K562 (cell line): ENCODE data around the gene PDZD2.

ENCODE experiments used
- EZH2 ChIP-seq: IDR thresholded peaks from 2 replicates; pipeline ENCODE4 v1.6.1; 2012; ENCODE audit warnings: low read depth, mild to moderate bottlenecking, inconsistent platforms, low read length, borderline replicate concordance
- GABPB1 ChIP-seq: sonication (generic); formaldehyde crosslinking; IDR thresholded peaks from 2 replicates; pipeline ENCODE4 v1.8.0; 2022; ENCODE audit warnings: mild to moderate bottlenecking, missing genetic modification reagents
- POLR2AphosphoS5 ChIP-seq: IDR thresholded peaks from 2 replicates; pipeline ENCODE4 v1.6.1; 2011; ENCODE audit warnings: mild to moderate bottlenecking, low read depth, low read length, moderate library complexity; ENCODE audit not compliant: control insufficient read depth, insufficient read depth
- PREB ChIP-seq: sonication (generic); formaldehyde crosslinking; IDR thresholded peaks from 2 replicates; pipeline ENCODE4 v1.8.1; 2023; ENCODE audit warnings: mild to moderate bottlenecking, missing genetic modification reagents
- SP1 ChIP-seq: sonication (generic); formaldehyde crosslinking; IDR thresholded peaks from 2 replicates; pipeline ENCODE4 v1.8.1; 2022; ENCODE audit warnings: mild to moderate bottlenecking, missing genetic modification reagents

- TF ChIP-seq EZH2 (no peak), SP1 (CRISPR knock-in tag) (no peak), GABPB1 (CRISPR knock-in tag) (no peak), PREB (CRISPR knock-in tag) (no peak), POLR2AphosphoS5 (no peak)
Measured at GRCh38 chr5:32123058-32123805, 484.3 kb downstream of the PDZD2 start.
